ENCODE measurements around the gene SLC35B1. TPM values are rescaled to one million over a fixed set of nuclear protein-coding genes. Genes with fewer than 3 reads are reported as not detected.

The SLC35B1 gene, protein sequence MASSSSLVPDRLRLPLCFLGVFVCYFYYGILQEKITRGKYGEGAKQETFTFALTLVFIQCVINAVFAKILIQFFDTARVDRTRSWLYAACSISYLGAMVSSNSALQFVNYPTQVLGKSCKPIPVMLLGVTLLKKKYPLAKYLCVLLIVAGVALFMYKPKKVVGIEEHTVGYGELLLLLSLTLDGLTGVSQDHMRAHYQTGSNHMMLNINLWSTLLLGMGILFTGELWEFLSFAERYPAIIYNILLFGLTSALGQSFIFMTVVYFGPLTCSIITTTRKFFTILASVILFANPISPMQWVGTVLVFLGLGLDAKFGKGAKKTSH
- 50.1 and 52.7 TPM in 2 replicates for total RNA-seq

DNA sequence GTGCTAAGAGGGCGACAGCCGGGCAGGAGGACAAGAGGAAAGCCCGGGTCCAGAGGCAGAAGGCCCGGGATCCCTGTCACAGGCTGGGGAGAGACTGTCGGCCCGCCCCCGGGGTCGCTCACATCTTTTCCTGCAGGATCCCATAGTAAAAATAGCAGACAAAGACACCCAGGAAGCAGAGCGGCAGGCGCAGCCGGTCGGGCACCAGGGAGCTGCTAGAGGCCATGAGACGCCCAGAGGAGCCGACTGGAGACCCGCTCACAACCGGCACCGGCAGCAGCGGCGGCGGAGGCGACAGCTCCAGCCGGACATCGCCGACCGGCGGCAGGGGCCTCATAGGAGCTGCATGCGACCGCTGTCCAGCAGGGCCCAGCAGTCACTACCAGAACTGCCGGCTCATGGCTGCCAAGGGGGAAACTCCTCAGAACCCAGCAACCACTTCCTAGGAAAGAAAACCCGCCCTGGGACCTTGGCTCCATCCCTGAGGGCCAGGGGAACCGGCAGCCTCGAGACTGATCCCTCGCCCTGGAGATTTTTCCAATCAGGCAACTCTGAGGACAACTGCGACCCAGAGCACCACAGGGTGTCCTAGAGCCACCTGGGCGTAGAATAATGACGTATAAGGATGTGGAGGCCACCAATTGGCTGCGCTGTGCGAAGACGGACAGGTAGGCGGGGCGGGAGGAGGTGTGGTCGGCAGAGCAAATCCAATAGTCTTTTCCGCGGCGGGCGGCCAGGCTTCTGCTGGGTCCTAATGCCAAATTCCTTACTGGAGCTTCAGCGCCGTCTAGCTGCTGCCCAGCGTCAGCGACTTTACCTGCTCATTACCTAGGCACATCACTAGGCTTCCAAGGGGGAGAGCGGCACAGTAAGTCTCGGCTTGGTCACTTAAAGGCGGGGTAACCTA lies at the start of gene SLC35B1:
TSS of gene SLC35B1 (minus strand) at position 357 of the 907 bp plus-strand sequence. CDS start at position 226, 131 bp downstream.

DNA sequence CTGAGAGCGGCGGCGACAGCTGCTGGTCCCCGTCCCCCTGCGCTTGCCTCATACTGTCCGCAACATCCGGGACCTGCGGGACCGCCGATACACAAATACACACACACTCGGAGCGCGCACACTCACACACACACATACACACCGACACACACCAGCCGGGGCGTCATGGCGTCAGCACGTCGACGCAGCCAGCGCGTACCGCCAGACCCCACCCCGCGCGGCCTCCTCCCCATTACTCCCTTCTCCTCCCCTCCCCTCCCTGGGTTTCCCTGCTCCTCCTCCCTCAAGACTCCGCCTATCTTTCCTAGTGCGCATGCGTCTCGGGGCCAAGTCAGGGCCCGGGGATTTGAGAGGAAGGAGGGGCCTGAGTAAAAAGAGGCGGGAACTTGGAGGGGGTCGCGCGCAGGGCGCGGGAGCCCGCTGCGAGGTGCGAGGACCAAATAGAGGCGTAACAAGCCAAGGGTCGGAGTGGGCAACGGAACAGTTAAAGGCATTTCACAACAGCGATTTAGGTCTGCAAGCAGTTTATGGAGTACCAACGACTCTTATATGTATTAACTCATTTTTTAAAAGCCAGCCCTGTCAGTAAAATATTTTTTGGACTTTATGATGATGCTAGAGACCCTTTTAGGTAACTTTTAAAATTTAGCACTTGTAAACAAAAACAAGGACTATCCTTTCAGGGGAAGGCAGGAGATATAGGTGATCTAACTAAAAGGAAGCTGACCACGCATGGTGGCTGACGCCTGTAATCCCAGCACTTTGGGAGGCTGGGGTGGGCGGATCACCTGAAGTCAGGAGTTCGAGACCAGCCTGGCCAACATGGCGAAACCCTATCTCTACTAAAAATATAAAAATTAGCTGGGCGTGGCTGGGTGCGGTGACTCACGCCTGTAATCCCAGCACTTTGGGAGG lies 29.6 kb downstream of the SLC35B1 start, which contains the start of gene SPOP:
TSS of gene SPOP (minus strand) at position 165 of the 915 bp plus-strand sequence. CDS start 55,287 bp downstream, outside the sequence.

Other genes starting within 250 kb of the SLC35B1 start
- 3.2 and 3.9 TPM in 2 replicates for gene NGFR, start 212.7 kb downstream of the SLC35B1 start, total RNA-seq
- gene NXPH3, start 132.1 kb downstream of the SLC35B1 start, total RNA-seq = 0.21 and 0.23 TPM in 2 replicates
- 21.9 and 24.9 TPM in 2 replicates for gene SPOP, start 29.9 kb downstream of the SLC35B1 start, total RNA-seq
- 2.8 and 6.1 TPM in 2 replicates for gene FAM117A, start 56.2 kb upstream of the SLC35B1 start, total RNA-seq
- gene KAT7, start 80.7 kb upstream of the SLC35B1 start, total RNA-seq = 26.2 and 38.5 TPM in 2 replicates
- not detected in 2 replicates for gene TAC4, start 140.1 kb upstream of the SLC35B1 start, total RNA-seq

Measured in airway epithelial cell (primary cell).